Head of caudate nucleus (tissue), 42 donors: ENCODE measurements around the gene KIR2DL3.
"Not testable (repeated sequence)": the region's sequence is repeated elsewhere in the genome, so short reads cannot be mapped to it uniquely, and the experiment has no call there.

Experiments used
- DNase-seq, 42 donors: peaks; one replicate each; pipeline versions ENCODE4 v3.0.0 to v3.0.0-alpha.2; 2020 to 2021; ENCODE audit warnings: mixed read lengths in 7 of 42
- intact Hi-C: fragments of 100-400 bp; cut with DNase I; formaldehyde crosslinking; loops from one replicate; pipeline ENCODE4 v1.15.0; 2022

Gene KIR2DL3

GRCh38 chr19:54782916-54783315 is 44.6 kb downstream of the KIR2DL3 start:
- intact Hi-C loops, DNase-seq: not testable (repeated sequence)

DNA sequence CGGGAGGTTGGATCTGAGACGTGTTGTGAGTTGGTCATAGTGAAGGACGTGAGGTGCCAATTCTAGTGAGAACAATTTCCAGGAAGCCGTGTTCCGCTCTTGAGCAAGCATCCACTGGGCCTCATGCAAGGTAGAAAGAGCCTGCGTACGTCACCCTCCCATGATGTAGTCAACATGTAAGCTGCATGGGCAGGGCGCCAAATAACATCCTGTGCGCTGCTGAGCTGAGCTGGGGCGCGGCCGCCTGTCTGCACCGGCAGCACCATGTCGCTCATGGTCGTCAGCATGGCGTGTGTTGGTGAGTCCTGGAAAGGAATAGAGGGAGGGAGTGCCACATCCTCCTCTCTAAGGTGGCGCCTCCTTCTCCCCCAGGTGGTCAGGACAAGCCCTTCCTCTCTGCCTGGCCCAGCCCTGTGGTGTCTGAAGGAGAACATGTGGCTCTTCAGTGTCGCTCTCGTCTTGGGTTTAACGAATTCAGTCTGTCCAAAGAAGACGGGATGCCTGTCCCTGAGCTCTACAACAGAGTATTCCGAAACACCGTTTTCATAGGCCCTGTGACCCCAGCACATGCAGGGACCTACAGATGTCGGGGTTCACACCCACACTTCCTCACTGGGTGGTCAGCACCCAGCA is 47.9 kb downstream of the KIR2DL3 start:
- DNase-seq, intact Hi-C loops: not testable (repeated sequence)

DNA sequence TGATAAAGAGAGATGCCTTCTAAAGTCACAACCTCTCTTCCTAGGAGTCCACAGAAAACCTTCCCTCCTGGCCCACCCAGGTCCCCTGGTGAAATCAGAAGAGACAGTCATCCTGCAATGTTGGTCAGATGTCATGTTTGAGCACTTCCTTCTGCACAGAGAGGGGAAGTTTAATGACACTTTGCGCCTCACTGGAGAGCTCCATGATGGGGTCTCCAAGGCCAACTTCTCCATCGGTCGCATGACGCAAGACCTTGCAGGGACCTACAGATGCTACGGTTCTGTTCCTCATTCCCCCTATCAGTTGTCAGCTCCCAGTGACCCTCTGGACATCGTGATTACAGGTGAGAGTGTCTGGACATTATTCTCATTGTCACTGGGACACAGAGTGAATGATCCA is 49.8 kb downstream of the KIR2DL3 start:
- intact Hi-C loops, result not testable (repeated sequence)
- peak in 7 of 42 donors; percentile 2 to 24 (median 10) for DNase-seq

DNA sequence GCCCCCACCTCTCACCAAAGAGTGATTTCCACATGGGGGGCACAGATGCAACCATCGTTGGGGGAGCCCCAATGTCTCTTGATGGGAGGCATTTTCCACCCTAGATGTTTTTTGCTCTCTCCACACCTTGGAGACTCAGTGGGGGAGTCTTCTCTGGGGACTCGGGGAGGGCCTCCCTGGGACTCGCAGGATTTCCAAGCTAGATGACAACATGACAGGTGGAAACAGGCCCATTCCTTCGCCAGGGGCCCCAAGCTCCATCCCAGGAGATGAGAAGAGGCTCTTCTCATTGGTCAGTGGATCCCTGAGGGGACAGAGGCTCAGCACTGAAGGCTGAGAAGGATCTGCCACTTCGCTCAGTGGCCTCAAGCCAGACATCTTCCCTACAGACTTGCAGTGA is 52.4 kb downstream of the KIR2DL3 start:
- intact Hi-C loops, result no loop called here

DNA sequence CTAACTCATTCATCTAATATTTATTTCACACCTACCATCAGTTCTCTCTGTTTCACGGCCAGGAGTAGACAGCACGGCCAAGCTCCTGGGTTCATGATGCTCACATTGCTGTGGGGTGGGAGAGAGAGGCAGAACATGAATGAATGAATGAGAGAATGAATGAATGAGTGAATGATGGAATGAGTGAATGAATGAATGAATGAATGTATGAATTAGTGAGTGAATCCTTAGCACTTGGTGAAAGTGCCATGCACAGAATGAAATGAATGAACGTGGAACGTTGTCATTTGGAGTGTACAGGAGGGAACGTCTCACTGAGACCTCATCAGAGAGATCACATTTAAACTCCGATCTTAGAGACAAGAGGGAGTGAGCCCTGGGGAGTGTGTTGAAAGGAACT is 53.2 kb downstream of the KIR2DL3 start:
- intact Hi-C loops, result no loop called here

More for the DNA sequence above, 52.4 kb downstream of the KIR2DL3 start:
- no peak for DNase-seq

GRCh38 chr19:54792814-54793213 is 54.5 kb downstream of the KIR2DL3 start:
- no peak for DNase-seq
- intact Hi-C loops, result no loop called here

More for the DNA sequence above, 53.2 kb downstream of the KIR2DL3 start:
- DNase-seq, result no peak

DNA sequence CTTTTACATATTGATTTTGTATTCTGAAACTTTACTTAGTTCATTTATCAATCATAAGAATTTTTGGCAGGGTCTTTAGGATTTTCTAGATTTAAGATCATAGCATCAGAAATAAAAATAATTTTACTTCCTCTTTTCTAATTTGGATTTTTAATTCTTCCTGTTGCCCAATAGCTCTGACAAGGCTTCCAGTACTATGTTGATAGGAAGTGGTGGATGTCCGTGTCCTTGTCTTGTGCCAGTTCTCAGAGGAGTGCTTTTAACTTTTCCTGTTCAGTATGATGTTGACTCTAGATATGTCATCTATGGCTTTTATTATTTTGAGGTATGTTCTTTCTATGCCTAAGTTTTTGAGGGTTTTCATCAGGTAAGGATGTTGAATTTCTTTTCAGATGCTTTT is 57.4 kb downstream of the KIR2DL3 start:
- intact Hi-C loops, result no loop called here
- no peak for DNase-seq
